K562 (cell line): ENCODE data around the gene CNNM3.

ENCODE experiments used
- MEF2A ChIP-seq: IDR thresholded peaks from 2 replicates; pipeline ENCODE4 v1.6.1; 2011; ENCODE audit warnings: low read depth, mild to moderate bottlenecking, low read length, moderate library complexity; ENCODE audit not compliant: control insufficient read depth
- ZNF316 ChIP-seq: fragments of 450-650 bp; IDR thresholded peaks from 2 replicates; pipeline ENCODE4 v1.6.1; 2016

DNA sequence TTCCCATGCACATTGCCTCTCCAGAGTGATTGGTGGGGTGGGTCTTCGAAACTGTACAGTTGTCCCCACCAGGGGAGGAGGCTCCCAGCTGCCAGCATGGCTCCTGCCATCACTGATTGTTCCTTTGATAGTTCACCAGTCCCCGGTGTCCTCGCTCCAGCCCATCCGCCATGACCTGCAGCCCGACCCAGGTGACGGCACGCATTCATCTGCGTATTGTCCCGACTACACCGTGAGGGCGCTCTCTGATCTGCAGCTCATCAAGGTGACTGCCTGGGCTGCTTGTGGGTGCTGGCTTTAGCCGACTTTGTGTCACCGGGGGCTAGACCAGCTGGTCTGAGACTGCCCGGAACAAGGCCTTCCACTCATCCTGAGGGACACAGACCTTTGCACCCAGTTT is 12.4 kb downstream of the CNNM3 start:
- no peak for TF ChIP-seq ZNF316
- TF ChIP-seq MEF2A = no peak
